K562 (cell line): ENCODE data around the gene CRAMP1. TPM values are rescaled to one million over a fixed set of nuclear protein-coding genes. Genes with fewer than 3 reads are reported as not detected.

Experiments used
- ATF7 ChIP-seq: fragments of 450-650 bp; IDR thresholded peaks from 2 replicates; pipeline ENCODE4 v1.7.1; 2014; ENCODE audit warnings: mild to moderate bottlenecking, moderate library complexity
- DMBX1 ChIP-seq: fragments of 250-450 bp; sonication (Bioruptor Pico); IDR thresholded peaks from 2 replicates; pipeline ENCODE4 v1.8.0; 2022; ENCODE audit warnings: inconsistent platforms, mild to moderate bottlenecking, moderate library complexity, borderline replicate concordance
- EGR1 ChIP-seq: fragments of 450-650 bp; conservative IDR thresholded peaks from 2 replicates; pipeline ENCODE4 v1.6.1; 2017; ENCODE audit warnings: mild to moderate bottlenecking
- FOXK1 ChIP-seq: sonication (generic); formaldehyde crosslinking; IDR thresholded peaks from 2 replicates; pipeline ENCODE4 v1.8.0; 2022; ENCODE audit warnings: missing genetic modification reagents, mild to moderate bottlenecking, borderline replicate concordance
- FOXP1 ChIP-seq: sonication (generic); formaldehyde crosslinking; IDR thresholded peaks from 2 replicates; pipeline ENCODE4 v1.8.0; 2022; ENCODE audit warnings: mild to moderate bottlenecking, missing genetic modification reagents
- HIVEP1 ChIP-seq: fragments of 250-450 bp; sonication (Bioruptor Pico); IDR thresholded peaks from 2 replicates; pipeline ENCODE4 v1.4.0; 2020; ENCODE audit warnings: mild to moderate bottlenecking
- KDM1A ChIP-seq, 2 experiments: fragments of 450-650 bp; IDR thresholded peaks; 2 replicates each; pipeline ENCODE4 v1.6.1; 2016; ENCODE audit warnings: mild to moderate bottlenecking in 2 of 2
- PTTG1 ChIP-seq: fragments of 450-650 bp; IDR thresholded peaks from 2 replicates; pipeline ENCODE4 v1.6.1; 2016; ENCODE audit warnings: low read depth, mild to moderate bottlenecking, missing genetic modification characterization, missing compliant biosample characterization
- RB1 ChIP-seq: fragments of 450-650 bp; IDR thresholded peaks from 2 replicates; pipeline ENCODE4 v1.6.1; 2017; ENCODE audit warnings: low read depth, mild to moderate bottlenecking
- RFX7 ChIP-seq: fragments of 250-450 bp; sonication (Bioruptor Pico); IDR thresholded peaks from 2 replicates; pipeline ENCODE4 v1.5.1; 2021; ENCODE audit warnings: mild to moderate bottlenecking
- SOX6 ChIP-seq: fragments of 450-650 bp; IDR thresholded peaks from 2 replicates; pipeline ENCODE4 v1.6.1; 2014; ENCODE audit warnings: mild to moderate bottlenecking
- SRSF7 ChIP-seq: fragments of 200-400 bp; formaldehyde crosslinking; optimal IDR thresholded peaks from 2 replicates; pipeline ENCODE3; 2017; ENCODE audit warnings: mild to moderate bottlenecking, low read depth, low read length
- TAF1 ChIP-seq: IDR thresholded peaks from 2 replicates; pipeline ENCODE4 v1.6.1; 2011; ENCODE audit warnings: mild to moderate bottlenecking, low read length, moderate library complexity; ENCODE audit not compliant: insufficient read depth, control insufficient read depth, severe bottlenecking; ENCODE audit errors: extremely low read depth
- ZFPM2 ChIP-seq: fragments of 250-450 bp; sonication (Bioruptor Pico); IDR thresholded peaks from 2 replicates; pipeline ENCODE4 v1.5.1; 2022; ENCODE audit warnings: mild to moderate bottlenecking
- polyA plus RNA-seq, 8 experiments: library from polyadenylated mRNA; depleted of rRNA in 4 of 8; stranded (reverse) in 5 of 8; unstranded in 3 of 8; fragments of >200 nt; fragmentation: Nextera tagmentation in 2 of 8; fragmentation: Illumina TruSeq in 1 of 8; extraction: Ambion mirVana in 2 of 8; extraction: Trizol in 1 of 8; gene quantifications; 2 replicates each; pipeline versions ENCODE4 v1.2.1 to v1.2.3, GENCODE V29; 2011 to 2014; ENCODE audit warnings: inconsistent platforms in 1 of 8, missing spikeins in 1 of 8
- total RNA-seq, 7 experiments: library from RNA; depleted of rRNA in 6 of 7; stranded (reverse); fragments of >200 nt in 6 of 7; fragmentation: Illumina TruSeq in 2 of 7; extraction: Trizol in 2 of 7; gene quantifications; 2 replicates each; pipeline versions ENCODE4 v1.2.1 to v1.2.3, GENCODE V29; 2011 to 2021; ENCODE audit warnings: low replicate concordance in 1 of 7
- TF ChIP-seq, protein P1 (sequence below): sonication (generic); formaldehyde crosslinking; IDR thresholded peaks from 2 replicates; pipeline ENCODE4 v1.5.0; 2020; ENCODE audit warnings: missing genetic modification reagents
- TF ChIP-seq, protein P2 (sequence below): fragments of 150-350 bp; conservative IDR thresholded peaks from 2 replicates; pipeline ENCODE4 v1.6.1; 2014; ENCODE audit warnings: low read length
- TF ChIP-seq, protein P3 (sequence below): fragments of 200-800 bp; sonication (Bioruptor generic); IDR thresholded peaks from 2 replicates; pipeline ENCODE4 v1.6.1; 2017; ENCODE audit warnings: missing genetic modification characterization, missing compliant biosample characterization
- TF ChIP-seq, protein P4 (sequence below): sonication (generic); formaldehyde crosslinking; IDR thresholded peaks from 2 replicates; pipeline ENCODE4 v1.8.0; 2022; ENCODE audit warnings: mild to moderate bottlenecking, missing genetic modification reagents
- TF ChIP-seq, protein P5 (sequence below): sonication (generic); formaldehyde crosslinking; IDR thresholded peaks from 2 replicates; pipeline ENCODE4 v1.8.1; 2022; ENCODE audit warnings: missing genetic modification reagents
- TF ChIP-seq, protein P6 (sequence below): sonication (generic); formaldehyde crosslinking; IDR thresholded peaks from 2 replicates; pipeline ENCODE4 v1.8.0; 2022; ENCODE audit warnings: missing genetic modification reagents, mild to moderate bottlenecking, borderline replicate concordance

CRAMP1 gene
- total and polyA plus RNA-seq, 9 of the 15 experiments (the other 6 are each of a cell fraction or from before 2014, with no cell fraction given): 0.52 to 20.8 (median 7.5) TPM

DNA sequence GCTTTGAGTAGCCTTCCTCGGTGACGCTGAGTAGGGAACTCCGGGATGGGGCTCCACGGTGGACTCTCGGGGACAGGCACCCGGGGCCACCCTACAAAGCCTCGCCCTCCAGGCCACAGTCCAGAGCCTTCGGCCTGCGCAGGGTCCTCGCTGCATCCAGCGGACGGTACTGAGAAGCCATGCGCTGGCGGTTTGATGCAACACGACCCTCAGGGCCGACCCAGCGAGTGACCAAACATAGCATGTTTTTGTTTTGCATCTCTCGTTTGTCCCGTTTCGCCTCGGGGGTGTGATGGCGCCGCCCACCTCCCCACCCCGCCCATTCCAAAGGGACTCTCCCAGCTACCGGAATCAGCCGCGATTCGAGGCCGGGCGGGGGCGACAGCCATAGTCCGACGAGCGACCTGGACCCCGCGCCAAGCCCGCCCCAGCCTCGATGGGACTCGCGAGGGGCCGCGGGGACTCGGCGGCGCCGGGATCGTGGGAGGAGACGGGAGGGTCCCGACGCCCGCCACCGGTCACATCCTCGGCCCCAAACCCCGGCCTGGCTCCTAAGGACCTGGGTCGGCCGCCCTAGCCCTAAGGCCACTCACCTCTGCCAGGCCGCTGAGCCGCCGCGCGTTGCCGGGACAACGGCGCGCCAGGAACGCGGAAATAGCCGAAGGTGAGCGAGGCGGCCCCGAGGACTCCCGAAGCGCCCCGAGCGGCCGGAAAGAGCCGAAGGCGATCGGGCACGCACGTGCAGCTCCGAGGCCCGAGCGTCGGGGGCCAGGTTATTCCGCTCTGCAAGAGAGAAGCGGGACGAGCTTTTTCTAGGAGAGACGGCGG lies 1.9 kb upstream of the CRAMP1 start (continued):
- TF ChIP-seq EGR1: peak; percentile 79
- peak; percentile 77 for TF ChIP-seq ATF7
- no peak for TF ChIP-seq HIVEP1 (CRISPR knock-in tag)
- no peak for TF ChIP-seq PTTG1 (tag)
- TF ChIP-seq, protein P1, sequence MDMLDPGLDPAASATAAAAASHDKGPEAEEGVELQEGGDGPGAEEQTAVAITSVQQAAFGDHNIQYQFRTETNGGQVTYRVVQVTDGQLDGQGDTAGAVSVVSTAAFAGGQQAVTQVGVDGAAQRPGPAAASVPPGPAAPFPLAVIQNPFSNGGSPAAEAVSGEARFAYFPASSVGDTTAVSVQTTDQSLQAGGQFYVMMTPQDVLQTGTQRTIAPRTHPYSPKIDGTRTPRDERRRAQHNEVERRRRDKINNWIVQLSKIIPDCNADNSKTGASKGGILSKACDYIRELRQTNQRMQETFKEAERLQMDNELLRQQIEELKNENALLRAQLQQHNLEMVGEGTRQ (CRISPR knock-in tag): peak; percentile 57
- TF ChIP-seq, protein P2, sequence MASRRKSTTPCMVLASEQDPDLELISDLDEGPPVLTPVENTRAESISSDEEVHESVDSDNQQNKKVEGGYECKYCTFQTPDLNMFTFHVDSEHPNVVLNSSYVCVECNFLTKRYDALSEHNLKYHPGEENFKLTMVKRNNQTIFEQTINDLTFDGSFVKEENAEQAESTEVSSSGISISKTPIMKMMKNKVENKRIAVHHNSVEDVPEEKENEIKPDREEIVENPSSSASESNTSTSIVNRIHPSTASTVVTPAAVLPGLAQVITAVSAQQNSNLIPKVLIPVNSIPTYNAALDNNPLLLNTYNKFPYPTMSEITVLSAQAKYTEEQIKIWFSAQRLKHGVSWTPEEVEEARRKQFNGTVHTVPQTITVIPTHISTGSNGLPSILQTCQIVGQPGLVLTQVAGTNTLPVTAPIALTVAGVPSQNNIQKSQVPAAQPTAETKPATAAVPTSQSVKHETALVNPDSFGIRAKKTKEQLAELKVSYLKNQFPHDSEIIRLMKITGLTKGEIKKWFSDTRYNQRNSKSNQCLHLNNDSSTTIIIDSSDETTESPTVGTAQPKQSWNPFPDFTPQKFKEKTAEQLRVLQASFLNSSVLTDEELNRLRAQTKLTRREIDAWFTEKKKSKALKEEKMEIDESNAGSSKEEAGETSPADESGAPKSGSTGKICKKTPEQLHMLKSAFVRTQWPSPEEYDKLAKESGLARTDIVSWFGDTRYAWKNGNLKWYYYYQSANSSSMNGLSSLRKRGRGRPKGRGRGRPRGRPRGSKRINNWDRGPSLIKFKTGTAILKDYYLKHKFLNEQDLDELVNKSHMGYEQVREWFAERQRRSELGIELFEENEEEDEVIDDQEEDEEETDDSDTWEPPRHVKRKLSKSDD: 0 out of 2 replicates have a peak, but pooled peaks have one; percentile 15
- TF ChIP-seq RFX7: no peak
- TF ChIP-seq, protein P3, sequence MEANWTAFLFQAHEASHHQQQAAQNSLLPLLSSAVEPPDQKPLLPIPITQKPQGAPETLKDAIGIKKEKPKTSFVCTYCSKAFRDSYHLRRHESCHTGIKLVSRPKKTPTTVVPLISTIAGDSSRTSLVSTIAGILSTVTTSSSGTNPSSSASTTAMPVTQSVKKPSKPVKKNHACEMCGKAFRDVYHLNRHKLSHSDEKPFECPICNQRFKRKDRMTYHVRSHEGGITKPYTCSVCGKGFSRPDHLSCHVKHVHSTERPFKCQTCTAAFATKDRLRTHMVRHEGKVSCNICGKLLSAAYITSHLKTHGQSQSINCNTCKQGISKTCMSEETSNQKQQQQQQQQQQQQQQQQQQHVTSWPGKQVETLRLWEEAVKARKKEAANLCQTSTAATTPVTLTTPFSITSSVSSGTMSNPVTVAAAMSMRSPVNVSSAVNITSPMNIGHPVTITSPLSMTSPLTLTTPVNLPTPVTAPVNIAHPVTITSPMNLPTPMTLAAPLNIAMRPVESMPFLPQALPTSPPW (CRISPR knock-in tag): peak; percentile 60
- TF ChIP-seq SRSF7: no peak
- no peak for TF ChIP-seq DMBX1 (CRISPR knock-in tag)
- TF ChIP-seq, protein P4, sequence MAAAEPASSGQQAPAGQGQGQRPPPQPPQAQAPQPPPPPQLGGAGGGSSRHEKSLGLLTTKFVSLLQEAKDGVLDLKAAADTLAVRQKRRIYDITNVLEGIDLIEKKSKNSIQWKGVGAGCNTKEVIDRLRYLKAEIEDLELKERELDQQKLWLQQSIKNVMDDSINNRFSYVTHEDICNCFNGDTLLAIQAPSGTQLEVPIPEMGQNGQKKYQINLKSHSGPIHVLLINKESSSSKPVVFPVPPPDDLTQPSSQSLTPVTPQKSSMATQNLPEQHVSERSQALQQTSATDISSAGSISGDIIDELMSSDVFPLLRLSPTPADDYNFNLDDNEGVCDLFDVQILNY: no peak
- TF ChIP-seq, protein P5, sequence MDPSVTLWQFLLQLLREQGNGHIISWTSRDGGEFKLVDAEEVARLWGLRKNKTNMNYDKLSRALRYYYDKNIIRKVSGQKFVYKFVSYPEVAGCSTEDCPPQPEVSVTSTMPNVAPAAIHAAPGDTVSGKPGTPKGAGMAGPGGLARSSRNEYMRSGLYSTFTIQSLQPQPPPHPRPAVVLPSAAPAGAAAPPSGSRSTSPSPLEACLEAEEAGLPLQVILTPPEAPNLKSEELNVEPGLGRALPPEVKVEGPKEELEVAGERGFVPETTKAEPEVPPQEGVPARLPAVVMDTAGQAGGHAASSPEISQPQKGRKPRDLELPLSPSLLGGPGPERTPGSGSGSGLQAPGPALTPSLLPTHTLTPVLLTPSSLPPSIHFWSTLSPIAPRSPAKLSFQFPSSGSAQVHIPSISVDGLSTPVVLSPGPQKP (CRISPR knock-in tag): 0 out of 2 replicates have a peak, but pooled peaks have one; percentile 57
- TF ChIP-seq KDM1A (IDR thresholded peaks at IDR 0.05): no peak
- TF ChIP-seq TAF1: peak; percentile 41
- TF ChIP-seq RB1: peak; percentile 53; the same call in 1 of the 2 replicates
- TF ChIP-seq, protein P6, sequence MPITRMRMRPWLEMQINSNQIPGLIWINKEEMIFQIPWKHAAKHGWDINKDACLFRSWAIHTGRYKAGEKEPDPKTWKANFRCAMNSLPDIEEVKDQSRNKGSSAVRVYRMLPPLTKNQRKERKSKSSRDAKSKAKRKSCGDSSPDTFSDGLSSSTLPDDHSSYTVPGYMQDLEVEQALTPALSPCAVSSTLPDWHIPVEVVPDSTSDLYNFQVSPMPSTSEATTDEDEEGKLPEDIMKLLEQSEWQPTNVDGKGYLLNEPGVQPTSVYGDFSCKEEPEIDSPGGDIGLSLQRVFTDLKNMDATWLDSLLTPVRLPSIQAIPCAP (CRISPR knock-in tag): no peak
- TF ChIP-seq ZFPM2: no peak
- no peak for TF ChIP-seq SOX6
- TF ChIP-seq FOXP1 (CRISPR knock-in tag): no peak
- TF ChIP-seq FOXK1 (CRISPR knock-in tag): peak; percentile 29; the same call in 1 of the 2 replicates
